Measurements from ENCODE around the gene ST6GAL1.
"Not testable (repeated sequence)": the region's sequence is repeated elsewhere in the genome, so short reads cannot be mapped to it uniquely, and the experiment has no call there.

ST6GAL1 gene

DNA sequence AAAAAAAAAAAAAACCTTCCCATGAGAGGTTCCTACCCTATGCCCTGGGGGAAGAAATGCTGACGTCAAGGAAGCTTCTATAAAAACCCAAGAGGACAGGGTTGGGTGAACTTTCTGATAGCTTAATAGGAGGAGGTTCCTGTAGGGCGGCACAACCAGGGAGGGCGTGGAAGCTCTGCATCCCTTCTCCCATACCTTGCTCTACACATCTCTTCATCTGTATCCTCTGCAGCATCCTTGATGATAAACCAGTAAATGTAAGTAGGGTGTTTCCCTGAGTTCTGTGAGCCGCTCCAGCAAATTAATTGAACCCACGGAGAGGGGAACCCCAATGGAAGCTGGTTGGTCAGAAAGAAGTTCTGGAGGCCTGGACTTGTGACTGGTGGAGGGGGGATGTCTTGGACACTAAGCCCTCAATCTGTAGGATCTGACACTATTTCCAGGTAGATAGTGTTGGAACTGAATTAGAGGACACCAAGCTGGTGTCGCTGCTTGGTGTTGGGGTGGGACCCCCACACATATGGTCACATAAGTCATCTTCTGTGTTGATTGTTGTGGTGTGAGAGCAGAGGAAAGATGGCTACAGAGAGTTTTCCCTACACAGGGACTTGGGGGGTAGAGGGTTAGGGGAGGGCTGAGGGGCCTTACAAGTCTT, 91.5 kb downstream of the ST6GAL1 start:
- no peak for DNase-seq (ENCODE audit: low read depth)

DNA sequence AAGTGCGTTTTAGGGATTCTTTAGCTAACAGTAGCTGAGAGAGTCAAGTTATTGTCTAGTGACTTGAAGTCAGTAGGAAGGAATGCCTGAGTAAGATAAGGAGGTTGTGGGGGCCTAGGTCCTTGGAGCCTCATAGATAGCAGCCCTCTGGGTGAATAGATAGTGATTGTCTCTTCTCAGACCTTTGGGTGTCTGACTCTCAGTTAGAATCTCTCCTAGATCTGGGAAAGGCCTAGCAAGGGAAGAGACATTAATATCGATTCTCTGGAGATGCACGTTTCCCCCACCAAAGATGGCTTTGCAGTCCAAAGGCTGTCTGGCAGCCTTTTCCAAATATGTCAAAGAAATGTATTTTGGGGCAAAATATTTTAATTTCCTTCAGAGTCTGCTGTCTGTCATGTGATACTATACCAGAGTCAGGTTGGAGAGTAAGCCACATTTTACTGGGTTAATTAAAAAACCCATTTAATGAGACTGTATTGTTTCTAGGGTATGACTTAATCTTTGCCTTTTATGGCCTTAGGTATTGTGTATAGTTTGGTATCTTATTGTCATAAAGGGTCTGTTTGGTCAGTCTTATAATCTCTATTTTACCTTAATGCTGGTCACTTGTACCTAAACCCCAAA, 92.2 kb downstream of the ST6GAL1 start:
- DNase-seq (ENCODE audit: low read depth), result no peak

DNA sequence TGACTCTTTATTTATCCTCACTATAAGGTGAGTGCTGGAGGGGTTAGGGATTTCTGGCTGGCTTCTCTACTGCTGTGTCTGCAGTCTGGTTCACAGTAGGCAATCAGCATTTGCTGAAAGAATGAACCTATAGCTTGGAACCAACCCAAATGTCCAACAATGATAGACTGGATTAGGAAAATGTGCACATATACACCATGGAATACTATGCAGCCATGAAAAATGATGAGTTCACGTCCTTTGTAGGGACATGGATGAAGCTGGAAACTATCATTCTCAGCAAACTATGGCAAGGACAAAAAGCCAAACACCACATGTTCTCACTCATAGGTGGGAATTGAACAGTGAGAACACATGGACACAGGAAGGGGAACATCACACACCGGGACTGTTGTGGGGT, 93.0 kb downstream of the ST6GAL1 start:
- DNase-seq (ENCODE audit: low read depth), result not testable (repeated sequence)

DNA sequence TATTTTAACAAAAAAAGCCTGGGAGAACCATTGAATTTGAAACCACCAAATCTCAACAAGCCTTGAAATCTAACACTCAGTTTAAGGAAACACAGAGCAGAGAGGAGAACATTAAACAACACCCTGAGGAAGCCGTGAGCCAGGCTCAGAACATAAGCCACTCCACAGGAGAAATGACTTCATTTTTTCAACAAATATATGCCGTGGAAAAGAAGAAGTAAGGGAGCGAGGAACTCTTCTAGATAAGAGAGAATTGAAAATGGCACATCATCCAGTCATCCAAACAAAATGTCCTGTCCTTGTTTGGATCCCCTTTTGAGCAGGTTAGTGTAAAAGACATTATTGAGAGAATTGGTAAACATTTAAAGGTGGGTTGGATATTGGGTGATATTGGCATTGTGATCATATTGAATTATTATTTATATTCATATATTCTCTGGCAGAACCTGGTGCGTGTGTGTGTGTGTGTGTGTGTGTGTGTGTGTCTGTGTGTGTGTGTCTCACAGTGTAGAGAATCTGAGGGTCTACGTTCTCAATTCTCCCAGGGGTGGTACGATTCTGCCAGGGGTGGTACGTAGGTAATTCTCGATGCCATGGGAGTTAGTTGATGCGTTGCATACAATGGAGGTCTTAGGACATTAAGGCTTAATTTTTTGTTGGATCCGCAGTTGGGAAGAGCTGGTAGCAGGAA, 94.4 kb downstream of the ST6GAL1 start:
- DNase-seq (ENCODE audit: low read depth), result no peak

DNA sequence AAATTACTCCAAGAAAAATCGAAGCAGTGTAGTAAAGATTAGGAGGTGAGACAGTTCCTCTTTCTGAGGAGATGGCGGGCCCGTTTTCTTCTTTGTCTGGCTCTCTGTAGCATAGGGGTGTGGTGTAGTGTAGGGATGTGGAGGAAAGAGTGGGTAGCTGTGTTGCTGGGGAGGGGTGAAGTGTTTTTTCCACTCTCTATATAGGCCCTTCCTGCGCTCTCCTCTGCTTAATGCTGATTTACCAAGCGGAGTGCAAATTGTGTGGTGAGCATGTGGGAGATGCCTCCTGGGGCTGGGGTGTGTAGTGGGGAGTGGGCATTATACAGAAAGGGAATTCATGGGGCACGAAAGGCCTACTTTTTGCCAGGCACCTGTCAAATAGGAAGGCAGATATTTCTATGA, 94.9 kb downstream of the ST6GAL1 start:
- DNase-seq (ENCODE audit: low read depth), result no peak

DNA sequence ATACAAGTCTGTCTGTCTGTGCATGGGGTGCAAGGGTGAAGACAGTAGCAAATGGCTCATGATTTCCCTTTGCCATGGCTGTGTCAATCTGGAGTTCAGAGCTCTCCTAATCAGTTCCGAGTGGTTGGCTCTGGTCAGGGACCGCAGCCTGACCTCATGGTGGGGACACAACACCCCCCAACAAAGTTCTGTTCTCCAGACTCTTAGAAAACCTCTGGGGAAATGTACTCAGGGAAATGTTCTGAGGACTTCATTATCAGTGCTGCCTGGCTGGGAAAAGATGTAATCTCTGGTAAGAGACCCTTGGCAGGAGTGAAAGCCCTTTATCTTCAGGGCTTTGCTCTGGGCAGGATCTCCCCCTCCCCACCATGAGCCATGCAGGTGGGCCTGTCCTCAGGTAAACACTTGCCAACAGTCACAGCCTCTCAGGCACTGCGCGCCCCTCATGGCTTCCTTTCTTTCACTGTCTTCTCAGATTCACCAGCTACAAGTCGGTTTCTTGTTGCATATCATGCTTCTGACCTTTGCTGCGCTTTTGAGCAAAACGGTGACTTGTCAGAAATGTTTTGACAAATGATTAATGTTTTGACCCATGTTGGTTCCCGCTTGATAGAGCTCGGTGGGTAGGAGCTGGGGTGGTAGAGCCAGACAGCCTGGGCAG, 95.5 kb downstream of the ST6GAL1 start:
- DNase-seq (ENCODE audit: low read depth), result peak; percentile 19

DNA sequence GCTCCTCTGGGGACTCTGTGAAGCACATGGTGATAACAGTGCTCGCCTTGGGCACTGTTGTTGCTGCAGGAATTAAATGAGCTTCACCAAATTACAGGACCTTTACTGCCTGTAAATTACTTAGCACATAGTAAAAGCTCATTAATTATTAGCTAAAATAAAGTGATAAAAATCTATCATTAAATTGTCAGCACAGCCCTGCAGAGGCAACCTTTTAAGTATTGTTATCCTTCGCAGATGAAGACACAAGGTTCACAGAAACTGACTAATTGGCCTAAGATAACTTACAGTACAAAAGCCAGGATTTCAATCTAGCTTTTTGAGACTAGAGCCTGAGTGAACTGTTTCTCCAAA, 96.0 kb downstream of the ST6GAL1 start:
- no peak for DNase-seq (ENCODE audit: low read depth)

DNA sequence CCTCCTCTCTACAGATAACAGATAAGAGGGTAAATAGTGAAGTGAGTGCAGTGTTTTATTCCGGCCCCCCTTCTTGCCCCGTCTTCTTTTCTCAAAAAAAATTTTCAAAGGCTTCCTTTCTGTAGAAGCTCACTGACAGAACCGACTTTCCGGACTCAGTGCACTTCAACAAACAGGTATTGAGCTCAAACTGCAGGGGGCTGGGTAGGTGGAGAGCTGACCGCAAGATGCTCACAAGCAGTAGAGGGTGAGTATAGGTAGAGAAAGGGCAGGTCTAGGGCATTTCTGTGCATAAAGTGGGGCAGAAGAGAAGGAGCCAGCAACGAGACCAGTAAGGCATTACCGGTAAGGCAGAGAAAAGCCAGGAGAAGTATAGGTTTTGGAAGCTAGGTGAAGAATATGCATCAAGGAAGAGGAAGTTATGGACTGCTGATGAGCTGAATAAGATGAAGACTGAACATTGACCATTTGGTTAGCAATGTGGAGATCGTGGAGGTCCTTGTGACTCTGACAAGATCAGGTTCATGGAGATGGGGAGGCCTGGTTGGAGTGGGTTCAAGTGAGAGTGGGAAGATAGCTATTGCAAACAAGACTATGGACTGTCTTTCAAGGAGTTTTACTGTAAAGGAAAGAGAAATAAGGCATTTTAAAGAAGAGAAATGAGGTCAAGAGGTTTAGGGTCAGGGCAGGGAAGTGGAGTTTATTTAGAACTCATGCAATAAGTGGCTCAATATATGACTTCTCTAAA, 97.4 kb downstream of the ST6GAL1 start:
- no peak for DNase-seq (ENCODE audit: low read depth)

DNA sequence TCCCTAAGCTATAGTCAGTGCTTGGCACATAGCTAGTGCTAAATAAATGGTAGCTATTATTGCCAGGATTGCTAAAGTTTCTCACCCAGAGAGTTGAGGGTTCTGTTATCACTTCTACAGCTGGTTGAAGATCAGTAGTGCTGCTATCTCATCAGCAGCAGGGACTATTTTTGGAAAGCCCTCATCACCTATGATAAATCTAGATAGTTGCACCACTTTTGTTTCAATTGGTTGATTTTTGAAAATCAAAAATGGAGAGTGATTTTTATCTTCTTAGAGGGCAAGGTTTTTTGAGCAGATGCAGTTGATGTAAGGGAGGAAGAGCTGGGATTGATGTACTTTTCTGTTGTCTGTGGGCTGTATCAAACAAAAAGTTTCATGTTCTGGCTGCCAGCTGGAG, 101.6 kb downstream of the ST6GAL1 start:
- no peak for DNase-seq (ENCODE audit: low read depth)

DNA sequence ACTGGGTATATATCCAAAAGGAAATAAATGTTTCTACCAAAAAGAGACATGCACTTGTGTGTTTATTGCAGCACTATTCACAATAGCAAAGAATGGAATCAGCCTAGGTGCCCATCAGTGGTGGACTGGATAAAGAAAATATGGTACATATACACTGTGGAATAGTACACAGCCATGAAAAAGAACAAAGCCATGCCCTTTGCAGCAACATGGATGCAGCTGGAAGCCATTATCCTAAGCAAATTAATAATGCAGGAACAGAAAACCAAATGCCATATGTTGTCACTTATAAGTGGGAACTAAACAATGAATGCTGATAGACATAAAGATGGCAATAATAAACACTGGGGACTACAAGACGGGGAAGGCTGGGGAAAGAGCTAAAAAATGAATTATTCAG, 106.1 kb downstream of the ST6GAL1 start:
- DNase-seq (ENCODE audit: low read depth), result no peak

DNA sequence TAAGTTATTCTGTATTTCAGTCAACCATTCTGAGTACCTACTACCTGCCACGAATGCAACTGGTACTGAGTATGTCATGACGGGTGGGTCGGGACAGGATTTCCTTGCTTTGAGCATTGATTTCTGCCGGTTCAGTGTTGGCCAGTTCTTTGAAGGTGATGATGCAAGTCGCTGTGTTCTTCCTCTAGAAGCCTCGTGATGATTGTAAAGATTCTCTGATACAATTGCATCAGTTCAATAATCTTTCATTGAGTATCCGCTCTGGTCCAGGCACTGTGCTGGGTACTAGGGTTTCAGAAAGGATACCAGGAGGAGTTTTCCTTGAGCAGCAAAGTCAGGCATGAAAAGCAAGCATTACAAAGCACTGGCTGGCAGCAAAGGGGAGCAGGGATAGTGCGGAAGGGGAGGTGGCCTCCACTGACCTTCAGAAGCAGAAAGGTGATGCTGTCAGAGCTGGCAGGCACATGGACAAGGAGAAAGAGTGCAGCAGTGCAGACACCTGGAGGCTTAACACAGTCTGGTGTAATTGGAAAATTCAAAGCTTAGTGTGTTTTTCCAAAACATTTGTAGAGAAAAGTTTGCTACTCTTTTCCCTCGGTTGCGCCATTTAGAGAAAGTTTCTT, 108.9 kb downstream of the ST6GAL1 start:
- no peak for DNase-seq (ENCODE audit: low read depth)

DNA sequence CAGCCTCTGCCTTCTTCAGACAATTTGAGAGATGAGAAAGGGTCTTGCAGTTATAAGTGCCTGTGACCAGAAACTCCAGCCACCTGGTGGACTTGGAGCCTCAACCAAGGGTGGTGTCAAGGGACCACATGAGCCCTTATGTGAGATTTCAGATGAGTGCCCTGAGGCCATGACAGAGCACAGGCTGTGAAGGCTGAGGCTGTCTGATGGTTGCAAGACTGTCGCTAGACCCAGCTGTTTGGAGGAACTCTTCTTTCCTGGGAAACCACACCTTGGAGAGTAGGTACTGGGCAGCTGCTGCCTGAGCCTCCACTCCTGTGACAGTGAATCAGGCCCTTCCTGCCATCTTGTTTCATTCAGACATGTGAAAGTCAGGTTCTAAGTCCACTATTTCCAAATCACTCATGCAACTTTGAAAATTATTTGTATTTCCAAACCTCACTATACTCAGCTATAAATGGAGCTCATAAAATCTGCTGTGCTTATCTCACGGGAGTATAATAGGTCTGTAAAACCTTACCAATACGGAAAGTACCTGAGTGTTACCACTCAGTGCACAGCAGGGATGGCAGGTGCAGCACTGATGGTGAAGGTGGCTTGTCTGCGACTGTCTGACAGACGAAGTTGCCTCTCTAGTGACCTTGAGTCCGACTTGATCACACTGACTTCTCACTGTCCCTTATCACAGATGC, 109.5 kb downstream of the ST6GAL1 start:
- DNase-seq (ENCODE audit: low read depth), result no peak

DNA sequence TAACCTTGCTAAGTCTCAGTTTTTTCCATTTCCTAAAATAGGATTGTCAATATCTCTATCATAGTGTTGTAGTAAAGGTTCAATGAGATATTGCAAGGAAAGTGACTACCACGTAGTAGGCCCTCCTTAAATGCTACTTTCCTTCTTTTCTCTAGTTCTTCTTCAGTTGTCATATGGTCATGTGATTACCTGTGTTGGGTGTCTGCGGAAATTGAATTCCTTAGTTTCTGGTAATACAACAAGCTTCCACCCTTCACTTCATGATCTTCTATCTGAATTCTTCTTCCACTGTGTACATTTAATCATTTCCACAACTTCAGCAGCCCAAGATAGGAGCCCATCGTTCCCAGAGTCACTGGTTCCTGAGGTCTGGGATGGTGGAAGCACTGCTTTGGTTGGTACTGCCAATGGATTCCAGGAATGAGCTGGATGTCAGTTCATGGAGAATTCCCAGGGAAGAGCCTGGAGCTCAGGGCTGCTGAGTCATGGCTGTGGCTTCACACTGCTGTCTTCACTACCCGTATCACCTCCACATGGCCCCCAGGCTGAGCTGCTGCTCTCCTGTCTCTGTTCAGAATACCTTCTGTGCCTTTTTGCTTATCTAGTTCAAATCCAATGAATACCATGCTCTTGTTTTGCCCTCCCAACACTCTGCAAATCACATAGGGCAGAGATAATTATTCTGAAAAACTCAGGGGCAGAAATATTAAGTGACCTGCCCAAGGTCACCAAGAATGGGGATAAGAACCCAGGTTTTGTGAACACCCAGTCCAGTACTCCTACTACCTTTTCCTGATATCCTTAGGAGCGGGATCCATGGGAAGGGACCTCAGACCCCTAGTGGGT, 110.4 kb downstream of the ST6GAL1 start:
- no peak for DNase-seq (ENCODE audit: low read depth)

DNA sequence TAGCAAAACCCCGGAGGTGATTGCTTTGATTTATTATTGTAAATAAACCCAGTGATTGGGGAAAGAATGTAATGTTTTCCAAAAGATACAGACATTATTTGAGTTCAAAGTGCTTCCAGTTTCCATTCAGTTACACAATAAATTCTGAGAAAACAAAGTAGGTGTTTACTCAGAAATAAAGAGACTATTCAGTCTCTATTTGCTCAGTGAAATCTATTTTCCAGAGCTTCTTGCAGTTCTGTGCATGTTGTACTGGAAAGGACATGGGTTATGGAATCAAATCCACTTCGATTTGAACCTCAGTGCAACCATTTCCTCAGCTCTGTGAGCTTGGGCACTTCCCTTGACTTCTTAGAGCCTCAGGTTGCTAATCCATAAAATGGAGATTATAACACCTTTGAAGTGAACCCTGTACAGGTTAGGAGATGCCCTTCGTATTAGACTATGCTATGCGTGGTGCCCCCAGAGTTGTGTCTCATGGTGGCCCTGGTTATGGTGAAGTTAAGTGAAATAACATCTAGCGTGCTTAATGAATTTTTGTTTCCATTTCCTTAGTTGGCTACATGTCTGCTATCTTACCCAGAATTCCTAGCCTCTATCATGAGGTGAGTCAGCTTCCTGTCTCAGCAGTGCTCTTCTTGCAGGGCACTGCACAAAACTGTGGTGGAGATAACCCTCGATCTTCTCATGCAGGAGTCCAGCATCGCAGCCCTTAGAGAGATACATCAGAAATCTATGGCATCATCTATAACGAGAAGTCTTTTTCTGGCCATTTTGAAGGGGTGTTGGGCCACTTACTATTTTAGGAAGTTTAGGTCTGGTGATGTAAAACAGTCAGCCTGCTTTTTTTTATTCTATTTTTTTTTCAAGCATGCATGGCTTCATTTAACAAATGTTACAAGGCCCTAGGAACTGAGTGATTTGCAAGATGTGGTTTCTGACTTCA, 111.3 kb downstream of the ST6GAL1 start:
- no peak for DNase-seq (ENCODE audit: low read depth)

DNA sequence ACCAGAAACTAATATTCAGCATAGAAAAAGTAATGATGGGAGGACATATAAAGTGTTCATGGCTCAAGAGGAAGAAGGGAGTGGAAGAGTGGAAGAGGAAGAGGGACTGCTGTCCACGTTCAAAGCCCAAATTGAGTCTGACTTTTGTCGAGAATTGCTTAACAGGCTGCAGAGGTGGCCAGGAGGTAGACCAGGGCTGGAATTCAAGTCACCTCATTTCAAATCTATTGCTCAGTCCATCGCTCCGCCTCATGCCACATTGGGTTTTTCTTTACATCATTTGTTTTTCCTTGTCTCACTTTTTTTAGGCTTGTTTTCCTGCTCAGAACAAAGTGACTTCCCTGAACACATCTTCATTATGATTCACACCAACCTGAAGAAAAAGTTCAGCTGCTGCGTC, 112.0 kb downstream of the ST6GAL1 start:
- DNase-seq (ENCODE audit: low read depth), result no peak

DNA sequence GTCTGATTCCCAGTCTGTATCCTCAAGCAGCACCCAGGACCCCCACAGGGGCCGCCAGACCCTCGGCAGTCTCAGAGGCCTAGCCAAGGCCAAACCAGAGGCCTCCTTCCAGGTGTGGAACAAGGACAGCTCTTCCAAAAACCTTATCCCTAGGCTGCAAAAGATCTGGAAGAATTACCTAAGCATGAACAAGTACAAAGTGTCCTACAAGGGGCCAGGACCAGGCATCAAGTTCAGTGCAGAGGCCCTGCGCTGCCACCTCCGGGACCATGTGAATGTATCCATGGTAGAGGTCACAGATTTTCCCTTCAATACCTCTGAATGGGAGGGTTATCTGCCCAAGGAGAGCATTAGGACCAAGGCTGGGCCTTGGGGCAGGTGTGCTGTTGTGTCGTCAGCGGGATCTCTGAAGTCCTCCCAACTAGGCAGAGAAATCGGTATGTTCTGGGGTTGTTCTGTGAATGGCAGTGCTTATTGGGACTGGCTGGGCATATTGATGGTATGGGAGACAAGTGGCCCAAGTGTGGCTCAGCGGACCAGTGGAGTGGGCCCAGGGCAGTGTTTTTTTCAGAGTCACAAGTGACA, 112.6 kb downstream of the ST6GAL1 start:
- no peak for DNase-seq (ENCODE audit: low read depth)

DNA sequence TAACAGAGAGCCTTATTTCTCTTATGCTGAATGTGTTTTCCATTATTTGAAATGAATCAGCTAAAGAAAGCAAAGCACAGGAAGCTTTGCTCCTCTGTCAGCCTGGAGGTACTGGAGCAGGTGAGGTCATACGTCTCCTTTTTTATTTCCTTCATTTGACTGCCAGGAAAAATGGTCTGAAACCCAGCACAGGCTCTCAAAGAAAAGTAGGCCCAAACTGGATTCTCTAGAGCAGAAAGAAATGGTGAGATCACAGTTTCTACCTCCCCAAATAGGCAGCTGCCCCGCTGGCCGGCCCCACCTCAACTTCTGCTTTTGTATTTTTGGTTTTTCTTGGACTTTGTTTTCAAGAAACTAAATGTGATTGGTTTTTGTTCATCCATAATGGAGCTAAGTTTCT, 113.9 kb downstream of the ST6GAL1 start:
- DNase-seq (ENCODE audit: low read depth), result no peak

DNA sequence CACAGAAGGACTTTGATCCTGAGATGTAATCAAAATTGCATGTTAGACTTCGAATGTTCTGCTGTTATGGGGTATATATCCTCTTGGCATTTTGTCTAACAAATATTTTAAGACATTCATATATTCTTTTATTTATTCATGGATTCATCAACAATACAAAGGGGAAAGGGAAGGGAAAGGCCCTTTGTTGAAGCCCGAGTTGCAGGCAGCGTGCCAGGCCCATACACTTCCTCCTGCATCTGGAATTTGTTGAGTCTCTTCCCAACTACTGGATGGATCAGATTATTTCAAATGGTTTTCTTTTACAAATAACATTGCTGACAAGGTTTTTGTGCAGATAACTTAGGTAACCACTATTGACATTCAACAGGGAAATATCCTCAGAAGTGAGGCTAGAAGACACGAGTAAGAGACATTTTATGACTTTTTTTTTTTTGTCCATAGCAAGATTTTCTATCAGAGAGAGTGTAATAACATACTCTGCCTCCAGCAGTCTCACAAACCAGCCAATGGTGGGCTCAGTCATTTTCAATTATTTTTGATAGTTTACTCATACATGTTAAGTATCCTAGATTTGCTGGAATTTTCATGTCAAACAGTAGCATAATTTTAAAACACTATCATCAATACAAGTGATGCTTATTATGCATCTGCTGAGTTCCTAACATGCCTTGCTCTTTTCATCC, 114.7 kb downstream of the ST6GAL1 start:
- no peak for DNase-seq (ENCODE audit: low read depth)

Data from stimulated activated CD8-positive, alpha-beta memory T cell treated with anti-CD3 and anti-CD28 coated beads, Interleukin-15, amount 100 ng/mL, for 24 hours (primary cell).